Neural progenitor cell (in vitro differentiated cells): ENCODE data around the gene UGT2A3.
A peak's percentile ranks its signal among the peaks of the same experiment; 100 is the strongest.

Source experiments
- CTCF ChIP-seq: fragments of 200-600 bp; sonication (generic); IDR thresholded peaks from 2 replicates; pipeline ENCODE4 v1.5.1; 2017; ENCODE audit warnings: antibody characterized with exemption, mild to moderate bottlenecking
- EZH2 ChIP-seq: fragments of 200-600 bp; sonication (generic); IDR thresholded peaks from 2 replicates; pipeline ENCODE4 v1.6.1; 2017; ENCODE audit warnings: antibody characterized with exemption, mild to moderate bottlenecking, moderate library complexity
- EZH2phosphoT487 ChIP-seq: fragments of 200-600 bp; sonication (generic); IDR thresholded peaks from 2 replicates; pipeline ENCODE4 v1.6.1; 2017; ENCODE audit warnings: antibody characterized with exemption

- TF ChIP-seq CTCF: peak; percentile 36
- TF ChIP-seq EZH2: no peak
- TF ChIP-seq EZH2phosphoT487: no peak
These were observed 46.8 kb downstream of the UGT2A3 start for GRCh38 chr4:68904786-68905185.
